Measurements from ENCODE around the gene MED25. TPM values are rescaled to one million over a fixed set of nuclear protein-coding genes. Genes with fewer than 3 reads are reported as not detected.
"Not testable (repeated sequence)": the region's sequence is repeated elsewhere in the genome, so short reads cannot be mapped to it uniquely, and the experiment has no call there.

MED25 gene
- total RNA-seq, 1 donor from 2014 or later = 25.6 TPM

- no peak for ATAC-seq
Measured at GRCh38 chr19:49818649-49819370, 721 bp downstream of the MED25 start.

- ATAC-seq = not testable (repeated sequence)
Measured at GRCh38 chr19:49819452-49820115, 1.5 kb downstream of the MED25 start.

- no peak for ATAC-seq
Measured at GRCh38 chr19:49820125-49820524, 2.0 kb downstream of the MED25 start.

GRCh38 chr19:49823472-49823871 lies 5.4 kb downstream of the MED25 start:
- no peak for ATAC-seq

- no peak for ATAC-seq
Measured at GRCh38 chr19:49824662-49825061, 6.6 kb downstream of the MED25 start.

- ATAC-seq = no peak
Measured at GRCh38 chr19:49827034-49827433, 8.9 kb downstream of the MED25 start.

- no peak for ATAC-seq
Measured at GRCh38 chr19:49829200-49829599, 11.1 kb downstream of the MED25 start.

- ATAC-seq = no peak
Measured at GRCh38 chr19:49829721-49830120, 11.6 kb downstream of the MED25 start.

- no peak for ATAC-seq
Measured at GRCh38 chr19:49830766-49831165, 12.7 kb downstream of the MED25 start.

- no peak for ATAC-seq
Measured at GRCh38 chr19:49831592-49831991, 13.5 kb downstream of the MED25 start.

- ATAC-seq = no peak
Measured at GRCh38 chr19:49832556-49832955, 14.5 kb downstream of the MED25 start.

GRCh38 chr19:49833599-49833998 lies 15.5 kb downstream of the MED25 start:
- ATAC-seq = no peak

- no peak for ATAC-seq
Measured at GRCh38 chr19:49835562-49835961, 17.5 kb downstream of the MED25 start.

GRCh38 chr19:49836176-49837008 lies 18.3 kb downstream of the MED25 start:
- no peak for ATAC-seq

GRCh38 chr19:49837009-49837310 lies 18.9 kb downstream of the MED25 start:
- no peak for ATAC-seq

GRCh38 chr19:49837425-49837824 lies 19.3 kb downstream of the MED25 start:
- ATAC-seq = no peak

- ATAC-seq = no peak
Measured at GRCh38 chr19:49838885-49839588, 20.9 kb downstream of the MED25 start.

- ATAC-seq = no peak
Measured at GRCh38 chr19:49839713-49840112, 21.6 kb downstream of the MED25 start.

GRCh38 chr19:49840321-49840720 lies 22.2 kb downstream of the MED25 start:
- ATAC-seq = no peak

- ATAC-seq = no peak
Measured at GRCh38 chr19:49840736-49841249, 22.7 kb downstream of the MED25 start.

- peak; percentile 28 for ATAC-seq
Measured at GRCh38 chr19:49843265-49843664, 25.2 kb downstream of the MED25 start.
